GM19395 (cell line): Measurements from ENCODE around the gene MORN1.
A peak's percentile ranks its signal among the peaks of the same experiment; 100 is the strongest.
"Not testable (repeated sequence)": the region's sequence is repeated elsewhere in the genome, so short reads cannot be mapped to it uniquely, and the experiment has no call there.

Experiments
- ATAC-seq: cut with Tn5 transposase; IDR thresholded peaks from one replicate; pipeline ENCODE4 v1.9.1; 2021; ENCODE audit warnings: mild to moderate bottlenecking, moderate library complexity; ENCODE audit not compliant: unreplicated experiment

Gene MORN1

DNA sequence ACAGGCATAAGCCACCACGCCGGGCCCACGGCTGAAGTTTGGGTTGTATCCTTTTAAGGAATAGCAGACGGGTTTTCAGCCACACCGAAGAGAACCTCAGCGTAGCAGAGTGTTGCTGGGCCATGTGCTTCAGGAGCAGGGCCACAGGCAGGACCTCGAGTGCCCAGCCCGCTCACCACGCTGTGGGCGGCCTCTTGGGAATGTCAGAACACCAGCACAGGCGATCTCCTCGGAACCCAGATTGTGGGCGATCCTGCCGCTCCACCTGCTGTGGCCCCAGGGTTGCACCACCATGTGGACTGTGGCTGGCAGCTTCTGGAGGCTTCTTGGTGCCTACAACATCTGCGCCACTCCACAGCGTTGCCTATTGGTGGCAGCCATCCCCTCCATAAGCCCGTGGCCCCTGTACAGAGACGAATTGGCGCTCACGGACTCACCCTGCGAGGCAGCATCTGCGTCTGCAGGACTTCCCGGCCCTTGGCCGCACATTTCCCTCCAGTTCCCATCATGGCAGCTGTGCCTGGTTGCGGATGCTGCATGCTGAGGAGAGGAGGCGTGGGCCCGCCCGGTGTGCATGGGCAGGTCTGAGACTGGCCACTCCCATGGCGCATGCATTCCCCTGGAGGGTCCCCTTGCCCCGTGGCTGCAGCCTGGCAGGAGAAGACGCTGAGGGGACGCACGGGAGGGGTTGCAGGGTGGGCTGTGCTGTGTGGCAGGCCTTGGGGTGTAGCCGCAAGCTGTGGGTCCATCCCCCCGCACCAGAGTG lies 93.9 kb downstream of the MORN1 start:
- ATAC-seq, result no peak

DNA sequence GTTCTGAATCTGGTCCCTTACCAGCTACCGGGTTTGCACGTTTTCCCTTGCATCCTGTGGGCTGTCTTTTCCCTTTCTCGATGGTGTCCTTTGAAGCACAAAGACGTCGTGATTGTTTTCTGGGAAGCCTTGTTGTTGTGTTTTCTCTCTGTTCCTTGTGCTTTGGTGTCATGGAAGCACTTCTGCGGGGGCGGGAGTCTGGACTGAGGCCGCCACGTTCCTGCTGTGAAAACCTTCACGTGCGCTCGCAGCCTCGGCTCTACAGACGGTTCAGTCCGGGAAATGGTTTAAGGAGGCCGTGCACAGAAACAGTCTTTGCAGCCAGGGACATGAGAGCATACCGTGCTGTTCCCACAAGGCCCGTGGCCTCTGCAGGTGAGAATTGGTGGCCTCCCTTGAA lies 94.7 kb downstream of the MORN1 start:
- ATAC-seq, result no peak

DNA sequence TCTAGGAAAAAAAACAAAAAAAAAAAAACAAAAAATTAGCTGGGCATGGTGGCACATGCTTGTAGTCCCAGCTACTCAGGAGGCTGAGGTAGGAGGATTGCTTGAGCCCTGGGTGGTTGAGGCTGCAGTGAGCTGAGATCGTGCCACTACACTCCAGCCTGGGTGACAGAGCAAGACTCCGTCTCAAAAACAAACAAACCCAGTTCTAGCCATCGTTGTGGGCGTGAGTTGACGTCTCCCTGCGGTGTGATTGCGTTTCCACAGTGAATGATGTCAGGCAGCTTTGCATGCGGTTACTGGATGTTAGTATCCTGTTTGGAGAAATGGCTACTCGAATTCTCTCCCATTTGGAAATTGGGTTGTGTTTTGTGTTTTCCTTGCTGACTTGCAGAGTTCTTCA lies 95.1 kb downstream of the MORN1 start:
- not testable (repeated sequence) for ATAC-seq

DNA sequence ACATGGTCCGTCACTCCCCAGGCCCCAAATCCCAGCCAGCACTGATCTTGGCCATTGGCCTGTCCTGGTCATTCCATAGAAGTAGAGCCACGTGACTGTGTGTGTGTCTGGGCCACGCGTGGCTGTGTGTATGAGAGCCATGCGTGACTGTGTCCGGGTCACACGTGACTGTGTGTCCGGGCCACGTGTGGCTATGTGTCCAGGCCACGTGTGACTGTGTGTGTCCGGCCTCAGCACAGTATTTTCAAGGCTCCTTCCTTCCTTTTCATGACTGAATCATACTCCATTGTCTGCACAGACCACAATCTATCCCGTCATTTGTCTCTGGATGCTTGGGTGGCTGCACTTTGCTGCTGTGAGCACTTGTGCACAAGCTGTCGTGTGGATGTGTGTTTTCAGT lies 95.8 kb downstream of the MORN1 start:
- no peak for ATAC-seq

DNA sequence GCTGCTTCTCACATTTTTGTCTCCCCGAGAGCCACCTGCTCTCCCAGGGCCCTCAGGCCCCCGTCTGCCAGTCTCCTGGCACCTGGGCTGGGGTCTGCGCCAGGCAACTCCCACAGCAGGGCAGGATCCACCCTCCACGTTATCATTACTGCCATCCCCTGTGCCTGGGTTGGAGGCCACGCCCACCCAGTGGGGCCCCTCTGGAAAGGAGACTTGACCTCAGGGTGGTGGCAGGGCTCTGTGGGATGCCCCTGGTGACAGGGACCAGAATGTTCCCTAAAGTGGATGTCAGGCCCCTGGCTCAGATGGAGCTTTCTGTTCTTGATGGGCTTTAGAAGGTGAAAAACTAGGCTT lies 96.7 kb downstream of the MORN1 start:
- no peak for ATAC-seq

DNA sequence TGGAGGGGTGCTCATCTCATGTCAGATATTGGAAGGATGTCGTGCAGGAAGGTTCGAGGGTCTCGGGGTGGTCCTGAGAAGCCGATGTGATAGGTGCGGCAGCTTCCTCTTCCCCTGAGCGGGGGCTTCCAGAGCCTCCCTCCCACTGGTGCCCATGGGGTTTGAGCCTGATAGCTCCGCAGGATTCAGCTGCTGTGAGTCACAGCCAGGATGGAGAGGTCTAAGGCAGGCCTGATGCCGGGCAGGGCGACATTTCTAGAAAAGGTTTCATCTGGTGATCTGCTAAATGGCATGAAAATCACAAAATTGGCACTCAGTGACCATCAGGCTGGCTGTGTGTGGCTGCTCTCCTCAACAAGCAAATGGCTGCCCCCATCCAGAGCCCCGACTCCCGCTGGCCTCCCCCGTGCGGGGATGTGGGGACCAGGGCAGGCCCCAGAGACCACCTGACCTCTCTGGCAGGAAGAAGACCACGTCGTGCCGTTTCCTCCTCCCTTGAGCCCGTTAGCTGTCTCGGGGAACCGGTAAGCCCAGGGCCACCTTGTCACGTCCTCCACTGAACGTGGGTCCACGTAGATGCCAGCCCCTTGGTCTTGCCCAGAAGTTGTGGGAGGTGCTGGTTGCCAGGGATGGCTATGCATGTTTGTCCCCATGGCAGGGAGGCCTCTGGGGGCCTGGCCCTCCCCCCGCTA lies 97.2 kb downstream of the MORN1 start:
- ATAC-seq, result no peak

DNA sequence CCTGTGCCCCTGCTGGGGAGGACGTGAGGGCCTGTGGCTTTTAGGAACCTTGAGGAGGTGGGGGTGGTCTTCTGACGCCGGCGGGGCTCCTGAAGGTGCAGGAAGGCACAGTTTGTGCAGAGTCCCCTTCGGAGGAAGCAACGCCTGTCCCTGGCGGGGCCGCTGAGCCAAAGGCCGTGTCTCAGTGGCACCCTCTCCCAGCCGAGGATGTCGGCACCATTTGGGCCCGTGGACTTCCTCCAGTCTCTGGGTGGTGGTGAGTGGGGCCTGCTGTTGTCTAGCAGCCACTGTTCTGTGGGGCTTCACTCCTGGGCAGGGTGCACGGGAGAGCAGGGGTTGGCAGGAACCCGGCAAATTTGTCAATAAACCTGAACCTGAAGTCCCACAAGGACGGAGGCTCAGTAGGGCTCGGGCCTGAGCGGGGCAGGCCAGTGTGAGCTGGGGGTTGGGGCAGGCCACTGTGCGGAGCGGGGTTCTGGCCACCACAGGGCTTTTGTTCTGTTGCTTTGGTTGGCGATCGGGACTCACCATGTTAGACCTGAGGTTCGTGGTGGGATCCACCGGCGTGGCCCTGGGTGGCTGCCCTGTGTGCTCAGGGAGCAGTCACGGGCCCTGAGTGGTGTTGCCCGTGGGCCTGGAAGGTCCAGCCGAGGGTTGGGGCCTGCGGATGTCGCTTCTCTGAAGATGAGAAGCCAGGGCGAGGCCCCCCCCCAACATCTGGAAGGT lies 98.5 kb downstream of the MORN1 start:
- no peak for ATAC-seq

DNA sequence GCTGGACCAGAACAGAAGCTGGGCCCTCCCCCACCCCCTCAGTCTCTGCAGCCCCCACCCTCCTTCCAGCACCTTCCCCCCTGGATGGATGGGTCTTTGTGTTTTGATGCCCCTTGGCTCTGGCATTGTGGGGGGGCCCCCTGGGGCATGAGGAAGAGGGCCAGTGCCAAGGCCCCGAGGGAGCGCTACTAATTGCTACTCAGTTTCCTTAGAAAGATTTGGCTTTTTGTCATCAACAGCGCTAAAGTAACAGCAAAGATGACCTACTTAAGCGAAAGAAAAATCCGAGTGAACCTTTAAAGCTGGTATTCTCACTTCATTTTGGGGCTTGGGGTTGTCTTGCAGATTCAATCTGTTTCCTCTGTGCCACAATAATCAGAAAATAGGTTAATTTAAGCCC lies 99.8 kb downstream of the MORN1 start:
- no peak for ATAC-seq

DNA sequence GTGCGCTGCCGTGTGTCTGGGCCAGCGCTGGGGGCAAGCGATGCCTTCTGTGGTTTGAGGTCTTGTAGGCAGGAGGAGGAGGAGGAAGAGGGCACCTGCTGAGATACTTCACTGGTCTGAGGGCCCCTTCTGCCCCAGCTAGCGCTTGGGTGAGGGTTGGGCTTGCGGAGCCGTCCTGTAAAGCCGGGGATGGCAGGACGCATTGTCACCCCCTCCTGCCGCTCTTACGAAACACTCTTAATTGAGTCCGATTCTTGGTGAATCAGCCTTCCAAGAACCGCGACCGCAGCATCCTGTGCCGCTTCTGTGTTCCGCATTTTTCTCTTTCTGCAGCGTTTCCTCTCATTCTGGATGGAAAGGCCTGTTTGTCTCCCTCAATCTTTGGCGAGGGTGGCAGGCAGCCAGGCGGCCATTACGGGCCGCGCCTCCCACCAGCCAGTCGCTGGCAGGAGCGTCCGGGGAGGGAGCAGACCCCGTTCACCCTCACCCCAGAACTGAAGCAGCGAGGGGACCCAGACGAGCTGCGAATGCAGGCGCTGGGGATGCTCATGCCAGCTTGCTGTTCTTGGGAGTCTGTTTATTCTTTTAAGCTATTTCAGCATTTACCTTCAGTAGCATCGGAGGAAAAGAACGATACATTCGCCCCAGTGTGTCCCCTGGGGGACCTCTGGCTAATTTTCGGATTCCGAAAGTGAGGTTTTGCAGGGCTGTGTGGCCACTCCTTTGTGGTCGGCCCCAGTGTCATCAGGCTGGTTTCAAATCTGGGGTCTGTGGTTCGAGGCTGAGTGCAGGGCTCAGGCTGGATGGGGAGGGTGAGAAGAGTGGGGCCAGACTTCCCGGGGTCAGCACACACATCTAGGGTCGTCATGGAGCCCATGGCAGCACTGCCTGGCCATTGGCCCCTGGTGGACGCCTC lies 100.5 kb downstream of the MORN1 start:
- ATAC-seq, result peak; percentile 69

DNA sequence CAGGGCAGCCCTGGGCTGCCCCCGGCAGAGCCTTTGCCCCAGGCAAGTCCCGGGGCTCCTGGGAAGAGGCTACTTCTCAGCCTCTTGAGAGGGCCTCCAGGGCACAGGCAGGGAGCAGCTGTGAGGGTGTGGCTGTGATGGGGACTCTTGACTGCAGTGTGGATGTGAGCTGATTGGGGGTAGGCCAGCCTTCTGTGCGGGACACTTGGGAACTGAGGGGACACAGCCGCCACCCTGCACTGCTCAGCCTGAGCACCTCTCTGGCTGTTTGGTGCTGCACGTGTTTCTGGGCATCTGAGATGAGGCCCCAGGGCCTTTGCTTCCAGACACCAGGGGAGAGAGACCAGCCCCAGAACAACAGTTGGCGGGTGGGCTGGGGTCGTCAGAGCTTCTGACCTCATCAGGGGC lies 101.2 kb downstream of the MORN1 start:
- ATAC-seq, result peak; percentile 25

DNA sequence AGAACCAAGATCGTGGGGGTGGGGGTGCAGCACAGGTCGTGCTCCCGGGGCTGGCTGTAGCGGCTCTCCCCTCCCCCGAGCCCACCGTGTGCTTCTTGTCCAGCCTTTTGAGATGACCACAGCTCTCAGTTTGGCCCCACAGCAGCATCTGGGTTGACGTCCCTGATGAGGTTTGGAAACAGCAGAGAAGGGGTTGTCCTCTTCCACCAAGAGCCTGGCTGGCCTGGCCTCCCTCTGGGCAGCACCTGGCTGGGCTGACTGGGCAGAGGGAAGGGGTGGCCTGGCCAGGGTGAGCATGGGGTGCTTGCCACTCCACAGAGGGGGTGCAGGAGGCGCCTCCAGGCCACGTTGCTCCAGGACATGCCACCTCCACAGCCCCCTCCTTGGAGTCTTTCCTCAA lies 101.7 kb downstream of the MORN1 start:
- ATAC-seq, result no peak

DNA sequence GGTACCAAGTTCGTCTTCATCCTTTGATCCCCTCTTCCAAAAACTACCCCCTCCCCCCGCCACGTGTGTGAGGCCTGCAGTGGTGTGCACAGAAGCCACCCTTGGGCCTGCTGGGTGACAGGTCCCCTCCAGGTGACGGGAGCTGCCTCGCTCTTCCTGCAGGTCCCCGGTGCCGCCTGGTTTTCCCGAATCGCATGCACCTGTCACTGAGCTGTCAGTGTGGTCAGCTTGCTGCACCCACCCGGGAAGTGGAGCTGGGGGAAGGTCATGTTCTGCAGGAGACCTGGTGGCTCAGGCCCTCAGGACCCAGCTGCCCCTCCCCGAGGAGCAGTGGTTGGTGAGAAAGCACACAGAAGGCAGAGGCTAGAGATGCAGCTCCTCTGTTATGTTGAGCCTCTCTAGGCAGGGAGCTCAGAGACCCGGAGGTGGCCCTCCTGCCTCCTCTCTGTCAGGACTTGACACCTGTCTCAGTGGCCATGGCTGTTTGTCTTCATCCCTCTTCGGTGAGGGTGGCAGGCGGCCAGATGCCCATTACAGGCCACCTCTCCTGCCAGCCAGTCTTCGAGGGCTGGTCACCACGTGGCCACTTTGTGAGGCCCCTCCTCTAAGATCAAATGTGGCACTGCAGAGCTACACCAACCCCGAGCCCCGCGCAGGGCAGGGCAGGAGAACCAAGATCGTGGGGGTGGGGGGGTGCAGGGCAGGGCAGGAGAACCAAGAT lies 102.4 kb downstream of the MORN1 start:
- ATAC-seq, result no peak

DNA sequence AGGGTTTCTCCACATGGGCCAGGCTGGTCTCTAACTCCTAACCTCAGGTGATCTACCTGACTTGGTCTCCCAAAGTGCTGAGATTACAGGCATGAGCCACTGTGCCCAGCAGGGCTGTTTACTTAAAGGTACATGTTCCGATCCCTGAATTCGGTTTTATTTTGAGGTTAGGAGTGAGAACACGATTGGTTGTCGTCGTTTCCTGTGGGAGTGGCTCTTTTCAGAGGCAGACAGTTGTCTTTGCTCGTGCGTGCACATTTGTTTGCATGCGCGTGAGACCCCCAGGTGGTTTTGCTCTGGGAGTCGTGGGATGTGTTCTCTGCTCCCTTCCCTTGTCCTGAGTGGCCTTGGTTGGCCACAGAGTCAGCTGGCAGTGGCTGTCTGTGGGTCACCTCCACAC lies 103.0 kb downstream of the MORN1 start:
- ATAC-seq, result no peak

DNA sequence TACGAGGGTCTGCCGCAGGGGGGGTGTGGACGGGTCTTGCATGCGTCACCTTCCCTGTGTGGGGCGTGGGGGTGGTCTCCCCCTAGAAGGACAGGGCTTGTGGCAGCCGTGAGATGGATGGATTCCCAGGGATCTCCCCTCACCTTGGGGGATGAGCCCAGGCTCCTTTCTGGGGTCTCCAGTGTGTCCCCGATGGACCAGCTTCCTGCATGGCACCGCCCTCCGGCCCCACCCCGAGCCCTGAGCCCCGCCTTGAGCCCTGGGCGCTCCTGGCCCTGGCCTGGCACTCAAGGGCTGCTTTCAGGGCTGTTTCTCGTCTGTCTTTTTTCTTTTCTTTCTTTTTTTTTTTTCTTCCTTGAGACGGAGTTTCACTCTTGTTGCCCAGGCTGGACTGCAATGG lies 103.7 kb downstream of the MORN1 start:
- no peak for ATAC-seq

DNA sequence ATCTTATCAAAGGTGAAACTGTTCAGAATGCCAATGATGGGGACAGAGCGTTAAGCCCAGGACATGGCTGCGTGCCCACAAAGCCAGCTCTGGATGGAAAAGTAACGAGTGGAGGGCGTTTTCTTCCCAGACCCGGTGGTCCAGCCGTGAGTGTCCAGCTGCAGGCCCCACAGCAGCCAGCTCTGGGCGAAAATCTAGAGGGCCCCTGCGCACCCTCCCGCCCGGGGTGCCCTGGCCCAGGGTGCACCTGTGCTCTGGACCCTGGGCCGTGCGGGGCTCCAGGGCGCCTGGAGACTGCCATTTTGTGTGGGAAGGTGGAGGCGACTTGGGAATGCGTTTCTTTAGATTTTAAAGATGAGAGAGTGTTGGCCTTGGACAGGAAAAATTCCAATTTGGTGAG lies 104.4 kb downstream of the MORN1 start:
- no peak for ATAC-seq

DNA sequence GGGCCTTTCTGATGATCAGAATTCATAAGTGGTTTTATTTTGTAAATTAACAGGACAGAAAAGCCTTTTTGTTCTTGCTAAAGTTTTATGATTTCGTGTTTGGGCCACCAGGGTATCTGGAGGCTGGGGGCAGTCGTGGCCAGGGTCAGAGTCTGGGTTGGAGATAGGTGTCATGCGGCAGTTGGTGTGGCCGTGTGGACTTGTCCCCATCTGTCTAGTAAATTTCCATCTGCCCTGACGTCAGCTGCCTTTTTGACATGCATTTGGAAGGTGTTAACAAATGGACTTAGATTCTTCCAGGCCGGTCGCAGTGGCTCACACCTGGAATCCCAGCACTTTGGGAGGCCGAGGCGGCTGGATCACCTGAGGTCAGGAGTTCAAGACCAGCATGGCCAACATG lies 106.4 kb downstream of the MORN1 start:
- ATAC-seq, result no peak

DNA sequence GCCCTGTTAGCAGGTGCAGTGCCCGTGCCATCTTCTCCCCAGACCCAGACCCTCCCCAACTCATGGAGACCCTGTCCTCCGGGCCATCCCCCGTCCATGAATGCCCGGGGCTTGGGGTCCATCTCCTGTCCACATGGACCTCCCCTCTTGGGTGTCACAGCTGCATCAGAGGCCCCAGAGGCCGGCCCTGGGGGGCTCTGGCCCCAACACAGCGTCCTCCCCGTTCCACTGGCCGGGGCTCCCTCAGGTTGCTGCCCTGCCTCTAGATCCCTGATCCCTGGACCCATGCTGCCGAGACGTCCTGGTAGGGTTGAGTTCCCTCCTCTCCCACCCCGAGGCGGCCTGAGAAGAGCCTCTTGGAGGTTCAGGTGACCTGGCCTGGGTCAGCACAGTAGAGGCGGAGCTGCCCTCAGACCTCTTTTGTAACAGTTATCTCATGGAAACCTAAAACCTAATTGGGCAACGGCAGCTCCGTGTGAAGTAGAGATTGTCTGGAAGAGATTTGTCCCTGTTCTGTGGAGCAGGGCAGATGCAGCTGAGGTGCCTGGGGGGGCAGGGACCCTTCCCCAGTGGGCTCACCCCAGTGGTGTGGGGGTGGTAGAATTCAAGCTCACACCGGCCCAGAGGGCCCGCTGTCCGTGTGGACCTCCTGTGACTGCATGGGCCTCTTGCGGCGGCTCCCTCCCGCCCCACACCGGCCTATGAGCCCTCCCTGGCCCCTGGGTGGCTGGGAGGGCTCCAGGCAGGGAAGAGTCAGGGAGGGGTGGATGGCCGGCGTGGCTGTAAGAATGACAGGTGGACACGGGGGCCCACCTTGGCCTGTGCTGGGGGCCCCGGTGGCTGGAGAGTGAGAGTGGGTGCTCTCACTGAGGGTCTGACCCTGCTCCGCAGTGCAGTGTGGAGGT lies 107.1 kb downstream of the MORN1 start:
- no peak for ATAC-seq

DNA sequence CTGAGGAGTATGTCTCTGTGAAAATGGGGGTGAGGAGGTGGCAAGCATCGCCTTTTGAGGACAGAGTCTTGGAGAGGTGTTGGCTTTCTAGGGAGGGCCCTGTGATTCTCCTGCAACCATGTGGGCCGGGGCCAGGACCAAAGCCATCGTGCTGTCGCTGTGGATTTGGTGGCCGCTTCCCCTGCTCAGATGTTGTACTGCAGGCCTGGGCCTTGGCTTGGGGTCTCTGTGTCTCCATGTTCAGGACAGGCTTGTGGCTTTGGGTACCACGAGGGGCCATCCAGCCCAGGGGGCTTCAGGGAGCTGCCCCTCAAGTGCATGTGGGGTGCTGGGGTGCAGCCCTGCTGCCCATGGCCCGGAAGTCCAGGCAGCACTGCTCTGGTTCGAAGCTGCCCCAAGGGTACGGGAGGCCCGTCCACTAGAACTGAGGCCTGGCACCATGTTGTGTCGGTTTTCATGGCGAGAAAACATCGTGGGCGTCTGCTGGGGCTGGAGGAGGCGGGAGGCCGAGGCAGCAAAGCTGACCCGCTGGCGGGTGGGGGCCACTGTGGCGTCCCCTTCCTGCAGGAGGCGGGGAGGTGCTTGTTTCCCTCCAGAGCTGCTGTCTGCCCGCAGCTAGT lies 107.9 kb downstream of the MORN1 start:
- no peak for ATAC-seq
